GM18909 (cell line): ENCODE data around the gene TBXA2R.

Source experiments
- ATAC-seq: cut with Tn5 transposase; IDR thresholded peaks from one replicate; pipeline ENCODE4 v1.9.1; 2021; ENCODE audit warnings: mild to moderate bottlenecking; ENCODE audit not compliant: unreplicated experiment, poor library complexity

Gene TBXA2R

DNA sequence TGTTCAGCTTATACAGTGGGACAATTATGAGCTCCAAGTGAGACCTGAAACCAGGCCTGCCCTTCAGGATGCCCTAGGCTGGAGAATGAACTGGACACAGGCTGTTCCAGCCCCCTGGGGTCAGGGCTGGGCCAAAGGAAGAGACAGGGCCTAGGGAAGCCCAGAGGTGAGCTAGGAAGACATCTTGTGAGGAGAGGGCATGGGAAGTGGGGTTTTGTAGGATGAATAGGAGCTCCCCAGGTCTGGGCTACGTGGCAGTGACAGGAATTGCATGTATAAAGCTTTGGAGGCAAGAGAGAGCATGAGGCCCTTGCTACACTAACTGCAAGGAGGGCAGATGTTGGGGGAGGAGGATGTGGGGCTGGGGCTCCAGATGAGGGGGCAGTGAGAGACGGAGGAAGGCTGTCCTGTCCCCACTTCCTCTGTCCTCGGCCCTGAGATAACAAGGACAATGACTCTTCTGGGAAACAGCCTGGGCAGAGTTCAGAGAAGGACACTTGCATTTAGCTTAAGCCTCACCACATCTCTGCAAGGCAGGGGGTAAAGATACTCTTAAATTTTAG, 1.5 kb upstream of the TBXA2R start:
- ATAC-seq = no peak

DNA sequence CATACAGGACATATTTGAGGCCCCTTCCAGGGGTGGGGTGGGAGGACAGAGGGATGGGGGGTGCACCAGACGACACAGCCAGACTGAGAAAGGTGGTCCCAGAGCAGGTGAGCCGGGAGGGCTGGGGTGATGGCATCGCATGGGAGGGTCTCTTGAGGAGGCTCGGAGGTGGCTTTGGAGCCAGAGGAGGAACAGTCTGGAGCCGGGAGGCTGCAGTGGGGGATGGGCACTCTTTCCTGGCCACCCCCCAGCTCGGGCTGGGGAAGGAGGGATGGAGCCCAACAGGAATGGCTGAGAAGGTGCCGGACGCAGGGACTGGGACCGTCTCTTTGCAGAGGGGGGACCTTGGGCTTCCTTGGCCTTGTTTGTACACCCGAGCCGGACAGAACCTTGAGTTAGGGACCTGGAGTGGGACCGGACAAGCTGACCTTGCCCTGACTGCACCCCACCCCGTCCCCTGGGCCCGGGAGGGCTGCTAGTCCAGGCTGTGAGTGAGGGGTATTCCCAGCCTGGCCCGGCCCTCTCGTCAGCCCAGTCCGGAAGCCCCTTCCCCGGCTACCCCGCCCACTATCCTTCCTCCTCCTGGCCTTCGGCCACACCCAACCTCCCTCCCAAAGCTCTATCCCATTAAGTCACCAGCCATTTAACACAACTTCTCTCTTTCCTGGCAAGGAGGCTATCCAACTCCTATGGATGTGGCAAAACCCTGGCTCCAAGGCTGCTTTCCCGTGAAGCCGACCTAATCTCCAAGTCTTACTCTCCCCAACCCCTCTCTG, 816 bp upstream of the TBXA2R start:
- ATAC-seq = no peak

- ATAC-seq = no peak
Observed at GRCh38 chr19:3606174-3606689, 443 bp downstream of the TBXA2R start.

DNA sequence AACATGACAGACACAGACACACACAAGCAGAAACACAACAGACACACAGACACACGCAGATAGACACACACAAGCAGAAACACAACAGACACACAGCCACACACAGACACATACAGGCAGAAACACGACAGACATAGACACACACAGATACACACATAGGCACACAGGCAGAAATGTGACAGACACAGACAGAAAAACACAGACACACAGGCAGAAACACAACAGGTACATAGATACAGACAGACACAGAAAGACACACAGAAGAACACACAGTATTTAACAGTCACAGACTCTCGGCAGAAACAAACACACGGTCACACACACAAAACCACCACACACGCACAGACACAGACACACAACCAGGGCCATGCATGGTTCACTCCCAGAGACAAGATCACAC, 905 bp downstream of the TBXA2R start:
- ATAC-seq = no peak

GRCh38 chr19:3605361-3605760, 1.3 kb downstream of the TBXA2R start:
- no peak for ATAC-seq

DNA sequence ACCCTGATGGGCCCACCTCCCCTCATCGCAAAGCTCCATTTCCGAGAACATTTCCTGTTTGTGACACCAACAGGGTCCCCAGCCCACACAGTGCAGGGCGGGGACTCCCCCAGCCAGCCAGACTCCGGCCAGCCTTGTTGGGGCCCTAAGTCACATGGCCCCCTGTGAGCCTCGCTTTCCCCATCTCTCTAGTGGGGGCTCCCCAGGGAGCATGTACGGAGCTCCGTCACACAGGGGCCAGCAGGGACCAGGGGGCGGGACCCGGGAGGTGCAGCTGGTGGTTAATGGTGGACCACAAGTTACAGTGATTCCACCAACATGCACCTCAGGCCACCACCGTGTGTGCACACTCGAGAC, 1.7 kb downstream of the TBXA2R start:
- no peak for ATAC-seq

GRCh38 chr19:3604227-3604986, 2.3 kb downstream of the TBXA2R start:
- ATAC-seq = no peak

GRCh38 chr19:3603121-3603811, 3.4 kb downstream of the TBXA2R start:
- no peak for ATAC-seq

DNA sequence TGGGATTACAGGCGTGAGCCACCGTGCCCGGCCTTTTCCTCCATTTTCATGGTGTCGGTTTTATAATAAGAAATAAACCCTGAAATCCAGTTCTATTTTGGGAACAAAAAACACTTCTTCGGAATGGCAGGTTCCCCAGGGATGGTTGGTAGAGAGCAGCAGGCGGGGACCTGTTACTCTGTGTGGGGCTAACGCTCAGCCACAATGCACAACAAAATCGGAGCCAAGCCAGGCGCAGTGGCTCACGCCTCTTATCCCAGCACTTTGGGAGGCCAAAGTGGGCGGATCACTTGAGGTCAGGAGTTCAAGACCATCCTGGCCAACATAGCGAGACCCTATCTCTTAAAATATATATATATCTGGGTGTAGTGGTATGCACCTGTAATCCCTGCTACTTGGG, 5.7 kb downstream of the TBXA2R start:
- no peak for ATAC-seq

DNA sequence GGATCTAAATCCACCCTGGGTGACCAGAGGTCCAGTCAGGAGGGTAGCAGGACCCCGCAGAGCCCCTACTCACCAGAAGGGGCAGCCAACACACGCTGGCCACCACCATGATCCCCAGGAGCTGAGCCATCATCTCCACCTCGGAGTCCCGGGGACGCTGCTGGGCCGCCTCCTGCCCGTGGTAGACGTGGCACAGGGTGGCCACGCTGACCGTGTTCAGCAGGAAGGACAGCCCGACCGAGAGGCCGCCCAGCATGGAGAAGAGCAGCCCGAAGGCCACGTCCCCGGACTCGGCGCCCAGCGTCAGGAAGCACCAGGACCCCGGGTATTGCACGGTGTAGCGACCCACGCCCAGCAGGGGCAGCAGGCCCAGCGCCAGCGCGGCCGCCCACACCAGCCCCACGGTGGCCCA, 6.9 kb downstream of the TBXA2R start:
- ATAC-seq = no peak

DNA sequence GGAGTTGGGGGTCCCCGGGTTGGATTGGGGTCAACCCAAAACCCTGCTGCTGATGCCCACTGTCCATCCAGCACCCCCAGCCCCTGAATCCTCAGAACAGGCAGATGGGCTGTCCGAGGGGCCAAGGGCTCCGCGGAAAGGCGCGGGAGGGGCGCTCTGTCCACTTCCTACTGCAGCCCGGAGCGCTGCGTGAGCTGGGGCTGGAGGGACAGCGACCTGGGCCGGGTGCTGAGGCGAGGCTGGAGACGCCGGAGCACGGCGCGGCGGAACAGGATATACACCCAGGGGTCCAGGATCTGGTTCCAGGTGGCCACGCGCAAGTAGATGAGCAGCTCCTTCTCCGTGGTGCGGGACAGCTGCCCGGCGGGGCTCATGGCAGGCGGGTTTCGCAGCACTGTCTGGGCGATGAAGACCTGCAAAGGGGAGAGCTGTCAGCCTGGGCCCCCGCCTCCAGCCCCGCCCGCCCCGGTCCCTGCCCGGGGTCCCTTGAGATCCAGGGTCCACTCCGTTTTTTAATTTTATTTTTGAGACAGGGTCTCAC, 11.1 kb downstream of the TBXA2R start:
- no peak for ATAC-seq

GRCh38 chr19:3593156-3593555, 13.5 kb downstream of the TBXA2R start:
- ATAC-seq = no peak

- no peak for ATAC-seq
Observed at GRCh38 chr19:3591876-3592613, 14.6 kb downstream of the TBXA2R start.

DNA sequence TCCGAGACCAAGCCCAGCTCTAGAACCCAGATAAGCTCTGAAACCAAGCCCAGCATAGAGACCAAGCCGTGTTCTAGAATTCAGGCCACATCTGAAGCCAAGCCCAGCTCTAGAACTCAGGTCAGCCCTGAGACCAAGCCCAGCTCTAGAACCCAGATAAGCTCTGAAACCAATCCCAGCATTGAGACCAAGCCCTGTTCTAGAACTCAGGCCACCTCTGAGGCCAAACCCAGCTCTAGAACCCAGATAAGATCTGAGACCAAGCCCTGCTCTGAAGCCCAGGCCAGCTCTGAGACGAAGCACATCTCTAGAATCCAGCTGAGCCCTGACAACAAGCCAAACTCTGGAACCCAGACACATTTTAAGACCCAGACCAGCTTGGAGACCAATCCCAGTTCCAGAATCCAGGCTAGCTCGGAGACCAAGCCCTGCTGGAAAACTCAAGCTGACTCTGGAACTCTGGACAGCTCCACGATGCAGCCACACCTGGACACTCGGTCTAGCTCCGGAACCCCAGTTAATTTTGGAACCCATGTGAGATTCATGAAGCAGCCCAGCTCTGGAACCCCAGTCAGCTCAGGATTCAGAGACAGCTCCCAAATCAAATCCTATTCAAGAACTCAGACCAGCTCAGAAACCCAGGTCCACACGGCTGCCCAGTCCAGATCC, 15.6 kb downstream of the TBXA2R start:
- ATAC-seq = no peak

- ATAC-seq = no peak
Observed at GRCh38 chr19:3589949-3590348, 16.7 kb downstream of the TBXA2R start.

- no peak for ATAC-seq
Observed at GRCh38 chr19:3589439-3589838, 17.2 kb downstream of the TBXA2R start.

- ATAC-seq = no peak
Observed at GRCh38 chr19:3586707-3587346, 19.8 kb downstream of the TBXA2R start.

DNA sequence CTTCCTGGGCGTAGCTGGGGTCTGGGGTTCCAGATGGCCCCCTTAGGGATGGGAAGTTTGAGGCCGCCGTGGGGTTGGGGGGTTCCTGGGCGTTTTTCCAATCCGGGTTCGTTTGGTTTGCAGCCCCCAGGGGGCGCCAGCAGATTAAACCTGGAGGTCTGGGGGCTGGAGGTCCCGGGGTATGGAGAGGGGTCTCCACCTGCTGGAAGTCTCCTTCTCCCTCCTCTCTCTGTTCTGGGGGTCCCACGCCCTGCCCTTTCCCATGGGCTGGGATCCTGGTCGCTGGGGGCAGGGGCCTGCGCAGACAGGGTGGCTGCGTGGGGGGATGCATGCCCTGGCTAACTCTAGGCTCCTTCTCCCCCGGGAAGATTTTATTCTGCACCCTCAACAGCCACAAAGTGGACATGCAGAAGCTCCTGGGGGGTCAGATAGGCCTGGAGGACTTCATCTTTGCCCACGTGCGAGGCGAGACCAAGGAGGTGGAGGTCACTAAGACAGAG, 20.5 kb downstream of the TBXA2R start:
- ATAC-seq = no peak
